ENCODE measurements around the gene ZBED4.

GRCh38 chr22:49877642-49878041, 24.0 kb downstream of the ZBED4 start:
- TF ChIP-seq CTCF (IDR thresholded peaks at IDR 0.05) = no peak
- TF ChIP-seq POLR2A (IDR thresholded peaks at IDR 0.05) = no peak

All from Peyer's patch (tissue), 4 donors.